ENCODE measurements around the gene PRAMEF8. TPM values are rescaled to one million over a fixed set of nuclear protein-coding genes. Genes with fewer than 3 reads are reported as not detected.
"Not testable (repeated sequence)": the region's sequence is repeated elsewhere in the genome, so short reads cannot be mapped to it uniquely, and the experiment has no call there.

The PRAMEF8 gene
- total RNA-seq, result not detected

GRCh38 chr1:13285037-13285436 is at the start of gene PRAMEF8:
Gene PRAMEF8 (minus strand): TSS chr1:13285137. CDS start chr1:13284091, 1,046 bp downstream.
- POLR2A ChIA-PET, CTCF ChIA-PET: not testable (repeated sequence)

- CTCF ChIA-PET, result not testable (repeated sequence)
These were observed 30.3 kb upstream of the PRAMEF8 start, which contains the start of gene PRAMEF15 for GRCh38 chr1:13315281-13315680. Gene PRAMEF15 (plus strand): TSS chr1:13315581. CDS start chr1:13318408, 2,827 bp downstream.

GRCh38 chr1:13303239-13303638 is 18.3 kb upstream of the PRAMEF8 start, which contains the start of gene PRAMEF33:
Gene PRAMEF33 (plus strand): TSS chr1:13303539. CDS start chr1:13305955, 2,416 bp downstream.
- CTCF ChIA-PET, POLR2A ChIA-PET: not testable (repeated sequence)

More at GRCh38 chr1:13315281-13315680, 30.3 kb upstream of the PRAMEF8 start, which contains the start of gene PRAMEF15:
- POLR2A ChIA-PET, result not testable (repeated sequence)

GRCh38 chr1:13302197-13302596 is 17.3 kb upstream of the PRAMEF8 start:
- POLR2A ChIA-PET, CTCF ChIA-PET: not testable (repeated sequence)

GRCh38 chr1:13298699-13299098 is 13.8 kb upstream of the PRAMEF8 start:
- POLR2A ChIA-PET, CTCF ChIA-PET: not testable (repeated sequence)

GRCh38 chr1:13297216-13297931 is 12.4 kb upstream of the PRAMEF8 start:
- POLR2A ChIA-PET, CTCF ChIA-PET: not testable (repeated sequence)

- CTCF ChIA-PET, POLR2A ChIA-PET: not testable (repeated sequence)
These were observed 4.1 kb upstream of the PRAMEF8 start for GRCh38 chr1:13289030-13289429.

- POLR2A ChIA-PET, CTCF ChIA-PET: not testable (repeated sequence)
These were observed 5.3 kb downstream of the PRAMEF8 start for GRCh38 chr1:13279617-13280016.

GRCh38 chr1:13277016-13277415 is 7.9 kb downstream of the PRAMEF8 start:
- POLR2A ChIA-PET, result not testable (repeated sequence)

GRCh38 chr1:13265124-13265523 is 19.8 kb downstream of the PRAMEF8 start:
- CTCF ChIA-PET, result not testable (repeated sequence)

More at GRCh38 chr1:13277016-13277415, 7.9 kb downstream of the PRAMEF8 start:
- CTCF ChIA-PET, result not testable (repeated sequence)

GRCh38 chr1:13253898-13254297 is 31.0 kb downstream of the PRAMEF8 start, which contains the start of gene PRAMEF5:
Gene PRAMEF5 (plus strand): TSS chr1:13254198. CDS start chr1:13259269, 5,071 bp downstream.
- POLR2A ChIA-PET, CTCF ChIA-PET: not testable (repeated sequence)

More at GRCh38 chr1:13265124-13265523, 19.8 kb downstream of the PRAMEF8 start:
- POLR2A ChIA-PET, result not testable (repeated sequence)

- CTCF ChIA-PET, POLR2A ChIA-PET: not testable (repeated sequence)
These were observed 37.8 kb downstream of the PRAMEF8 start for GRCh38 chr1:13247122-13247521.

- CTCF ChIA-PET, POLR2A ChIA-PET: not testable (repeated sequence)
These were observed 38.4 kb downstream of the PRAMEF8 start for GRCh38 chr1:13246554-13246871.

- POLR2A ChIA-PET, CTCF ChIA-PET: not testable (repeated sequence)
These were observed 38.9 kb downstream of the PRAMEF8 start for GRCh38 chr1:13245841-13246553.

GRCh38 chr1:13243536-13244263 is 41.2 kb downstream of the PRAMEF8 start:
- CTCF ChIA-PET, POLR2A ChIA-PET: not testable (repeated sequence)

- CTCF ChIA-PET, result not testable (repeated sequence)
These were observed 45.3 kb downstream of the PRAMEF8 start for GRCh38 chr1:13239633-13240032.

GRCh38 chr1:13237572-13237971 is 47.4 kb downstream of the PRAMEF8 start:
- POLR2A ChIA-PET, CTCF ChIA-PET: not testable (repeated sequence)

More at GRCh38 chr1:13239633-13240032, 45.3 kb downstream of the PRAMEF8 start:
- POLR2A ChIA-PET, result not testable (repeated sequence)

GRCh38 chr1:13234057-13234456 is 50.9 kb downstream of the PRAMEF8 start:
- POLR2A ChIA-PET, CTCF ChIA-PET: not testable (repeated sequence)

- POLR2A ChIA-PET, CTCF ChIA-PET: not testable (repeated sequence)
These were observed 52.9 kb downstream of the PRAMEF8 start for GRCh38 chr1:13232056-13232455.
